Right hindlimb (tissue), 1 donor: ENCODE data around the gene CMSS1.

Source experiments
- DNase-seq: peaks from one replicate; pipeline ENCODE4 v3.0.0-alpha.2; 2018

Gene CMSS1

DNA sequence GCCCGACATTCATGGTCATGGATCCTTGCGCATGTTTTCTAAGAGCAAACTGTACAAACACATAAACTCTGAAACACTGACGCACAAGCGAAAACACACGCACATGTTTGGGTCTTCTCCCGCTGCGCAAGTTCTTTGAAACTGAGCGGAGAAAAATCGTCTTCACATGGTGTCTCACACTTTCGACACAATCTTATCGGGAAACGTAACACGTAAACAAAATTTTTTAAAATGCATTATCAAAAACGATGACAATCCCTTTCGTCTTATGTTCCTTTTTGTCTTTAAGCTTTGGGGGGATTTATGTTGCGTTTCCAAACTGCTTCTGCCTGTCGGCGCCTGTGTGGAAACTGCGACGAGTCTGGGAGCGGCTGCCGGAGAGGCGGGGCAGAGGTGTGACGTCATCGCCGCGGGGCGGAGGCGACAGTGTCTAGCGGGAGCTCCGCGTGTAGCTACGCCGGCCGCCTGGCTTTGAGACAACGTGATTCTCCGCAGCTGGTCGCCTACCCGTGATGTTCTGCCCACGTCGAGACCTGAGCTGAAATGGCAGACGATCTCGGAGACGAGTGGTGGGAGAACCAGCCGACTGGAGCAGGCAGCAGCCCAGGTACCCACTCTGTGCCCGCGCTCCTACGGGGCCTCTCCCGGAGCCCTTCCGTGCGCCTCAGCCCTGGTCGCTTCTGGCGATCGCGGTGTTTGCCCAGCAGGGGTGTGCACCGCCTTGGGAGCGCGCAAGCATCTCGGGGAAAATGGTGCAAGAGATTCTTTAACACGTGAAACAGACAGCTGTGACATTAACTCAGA is at the start of gene CMSS1:
TSS of gene CMSS1 (plus strand) at position 426 of the 804 bp plus-strand sequence.
- peak; percentile 96 for DNase-seq

DNA sequence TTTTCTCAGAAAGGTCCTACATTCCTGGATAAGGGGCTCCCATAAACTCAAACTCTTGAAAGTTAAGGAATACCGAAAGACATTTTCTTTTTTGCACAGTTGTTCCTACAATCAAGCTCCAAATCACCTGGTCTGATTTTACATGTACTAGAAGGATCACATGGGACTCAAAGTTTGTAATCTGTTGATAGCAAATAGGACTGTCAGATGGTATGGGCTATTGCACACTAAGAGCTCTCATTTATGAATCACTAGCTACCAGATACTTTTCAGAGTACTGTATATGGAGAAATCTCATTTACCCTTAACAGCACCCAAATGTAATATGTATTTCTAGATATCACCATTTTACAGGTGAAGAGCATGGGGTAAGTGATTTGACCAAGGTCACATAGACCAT is 49.5 kb upstream of the CMSS1 start:
- DNase-seq: no peak

DNA sequence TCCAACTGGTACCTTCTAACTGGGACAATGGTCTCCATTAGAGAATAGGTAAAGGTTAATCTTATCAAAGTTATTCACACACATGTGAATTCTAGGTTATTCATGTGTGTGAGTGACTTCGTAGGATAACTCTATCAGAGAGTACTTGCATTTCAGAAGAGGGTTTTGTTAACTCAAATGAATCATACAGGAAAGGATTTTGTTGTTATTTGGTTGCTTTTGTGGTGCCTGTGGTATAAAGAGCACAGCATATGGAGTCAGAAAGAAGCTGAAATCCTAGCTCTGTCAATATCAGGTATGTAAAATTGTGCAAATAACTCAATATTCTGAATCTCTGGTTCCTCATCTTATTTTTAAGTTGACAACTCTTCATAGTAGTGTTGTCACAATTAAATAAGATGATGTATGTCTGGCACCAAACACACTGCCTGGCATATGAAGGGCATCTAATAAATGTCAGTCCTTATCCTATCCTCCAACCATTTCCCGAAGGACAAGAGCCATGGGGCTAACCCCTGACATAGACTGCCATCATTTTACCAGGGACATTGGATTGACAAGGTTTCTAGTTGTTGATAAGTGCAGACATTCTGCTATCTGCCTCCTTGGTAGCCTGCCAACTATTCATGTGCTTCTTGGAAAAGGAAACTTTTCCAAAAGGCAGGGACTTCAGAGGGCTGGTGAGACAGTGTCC is 48.7 kb upstream of the CMSS1 start:
- DNase-seq: no peak

DNA sequence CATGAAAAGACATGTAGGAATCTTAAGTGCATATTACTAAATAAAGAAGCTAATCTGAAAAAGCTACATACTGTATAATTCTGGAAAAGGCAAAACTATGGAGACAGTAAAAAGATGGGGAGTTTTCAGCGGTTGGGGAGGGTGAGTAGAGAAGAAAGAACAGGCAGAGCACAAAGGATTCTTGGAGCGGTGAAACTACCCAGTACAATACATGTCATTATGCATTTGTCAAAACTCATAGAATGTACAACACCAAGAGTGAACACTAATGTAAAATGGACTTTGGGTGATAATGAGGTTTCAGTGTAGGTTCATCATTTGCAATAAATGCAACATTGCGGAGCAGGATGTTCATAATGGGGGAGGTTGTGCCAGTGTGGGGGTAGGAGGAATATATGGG is 45.5 kb upstream of the CMSS1 start:
- DNase-seq: no peak

DNA sequence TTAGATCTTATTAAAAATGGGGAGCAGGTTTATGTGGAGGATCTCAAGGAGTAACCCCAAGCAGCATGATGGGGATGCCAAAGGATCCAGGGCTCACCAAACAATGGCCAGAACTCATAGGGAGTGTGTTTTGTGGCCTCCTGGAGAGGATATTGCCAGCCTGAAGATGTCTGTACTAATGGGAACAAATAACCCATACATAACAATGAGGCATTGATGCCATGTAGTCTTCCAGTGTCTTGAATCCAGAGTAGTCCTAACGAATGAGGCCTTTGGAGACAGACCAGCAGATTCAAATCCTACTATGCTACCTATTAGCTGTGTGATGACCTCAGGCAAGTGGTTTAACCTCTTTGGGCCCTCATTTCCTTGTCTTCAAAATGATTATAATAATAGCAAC is 45.0 kb upstream of the CMSS1 start:
- no peak for DNase-seq

DNA sequence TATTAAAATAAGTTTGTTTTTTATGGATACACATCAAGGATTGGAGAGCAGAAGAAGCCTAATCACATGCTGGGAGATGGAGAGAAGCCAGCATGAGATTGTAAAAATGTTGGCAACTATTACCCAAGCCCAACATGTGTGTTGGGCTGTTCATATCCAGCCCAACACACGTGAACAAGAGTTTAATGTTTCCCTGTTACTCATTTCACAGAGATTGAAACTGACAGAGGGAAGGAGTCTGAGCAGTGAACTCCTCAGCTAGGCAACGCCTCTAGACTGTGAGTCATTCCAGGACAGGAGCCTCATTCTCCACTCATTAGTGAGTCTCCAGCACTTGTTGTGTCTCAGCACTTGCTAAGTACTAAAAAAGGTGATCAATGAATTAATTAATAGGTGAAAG is 43.2 kb upstream of the CMSS1 start:
- no peak for DNase-seq

DNA sequence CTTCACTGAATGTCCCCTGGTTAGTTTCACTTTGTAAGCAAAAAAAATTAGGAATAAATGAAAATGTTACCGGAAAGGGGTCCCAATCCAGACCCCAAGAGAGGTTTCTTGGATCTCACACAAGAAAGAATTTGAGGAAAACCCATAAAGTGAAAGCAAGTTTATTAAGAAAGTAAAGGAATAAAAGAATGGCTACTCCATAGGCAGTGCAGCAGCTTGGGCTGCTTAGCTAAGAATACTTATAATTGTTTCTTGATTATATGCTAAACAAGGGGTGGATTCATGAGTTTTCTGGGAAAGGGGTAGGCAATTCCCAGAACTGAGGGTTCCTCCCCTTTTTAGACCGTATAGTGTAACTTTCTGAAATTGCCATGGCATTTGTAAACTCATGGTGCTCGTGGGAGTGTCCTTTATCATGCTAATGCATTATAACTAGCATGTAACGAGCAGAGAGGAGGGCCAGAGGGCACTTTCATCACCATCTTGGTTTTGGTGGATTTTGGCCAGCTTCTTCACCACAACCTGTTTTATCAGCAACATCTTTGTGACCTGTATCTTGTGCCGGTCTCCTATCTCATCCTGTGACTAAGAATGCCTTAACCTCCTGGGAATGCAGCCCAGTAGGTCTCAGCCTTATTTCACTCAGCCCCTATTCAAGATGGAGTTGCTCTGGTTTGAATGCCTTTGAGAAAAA is 41.0 kb upstream of the CMSS1 start:
- no peak for DNase-seq

DNA sequence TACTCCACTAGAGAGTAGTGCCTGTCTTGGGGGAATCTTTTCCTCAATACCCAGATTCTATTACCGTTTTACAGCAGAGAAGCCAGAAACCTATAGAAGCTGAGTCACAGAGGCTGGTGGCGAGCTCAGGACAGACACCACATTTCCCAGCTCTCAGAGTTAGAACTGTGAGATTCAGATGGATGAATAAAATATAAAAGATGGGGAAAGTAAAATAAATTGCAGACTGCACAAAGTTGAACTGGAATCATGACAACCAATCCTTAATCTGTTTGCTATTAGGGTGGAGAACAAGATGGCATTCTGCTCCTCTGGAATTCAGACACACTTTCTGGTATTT is 40.5 kb upstream of the CMSS1 start:
- no peak for DNase-seq

DNA sequence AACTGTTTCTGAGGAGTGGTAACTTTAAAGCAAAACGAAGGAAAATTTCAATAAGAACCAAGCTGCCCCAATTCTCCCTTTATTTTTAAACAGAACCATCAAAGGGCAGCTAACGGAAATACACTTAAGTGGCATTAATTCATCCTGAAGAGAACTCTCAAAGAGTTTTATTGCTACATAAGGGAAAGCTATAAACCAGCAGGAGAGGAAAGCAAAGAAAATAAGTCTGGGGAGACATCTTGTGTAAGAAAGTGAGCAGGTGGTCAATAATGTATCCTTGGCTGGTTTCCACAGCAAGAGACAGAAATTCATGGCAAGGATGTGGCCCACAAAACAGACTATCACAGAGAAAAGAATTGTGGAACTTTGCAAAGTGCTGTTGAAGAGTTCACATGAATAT is 40.0 kb upstream of the CMSS1 start:
- DNase-seq: no peak

DNA sequence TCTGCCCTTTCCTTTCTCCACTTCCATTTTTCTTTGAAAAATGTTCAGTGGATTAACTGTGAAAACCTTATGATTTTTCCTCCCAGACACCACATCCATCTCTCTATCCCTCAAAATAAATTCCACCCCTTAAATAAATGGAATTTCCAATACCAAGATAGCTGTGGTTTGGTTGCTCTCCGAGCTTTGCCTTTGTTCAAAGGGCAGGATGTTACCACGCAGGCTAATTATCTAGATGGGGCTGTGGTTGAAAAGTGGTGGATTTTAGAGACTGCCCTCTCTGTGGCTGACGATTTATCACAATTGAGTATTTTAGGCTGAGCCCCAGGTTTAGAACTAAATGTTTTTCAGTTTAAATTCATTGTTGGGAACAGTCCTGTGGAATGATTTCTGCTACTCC is 36.9 kb upstream of the CMSS1 start:
- DNase-seq: no peak

DNA sequence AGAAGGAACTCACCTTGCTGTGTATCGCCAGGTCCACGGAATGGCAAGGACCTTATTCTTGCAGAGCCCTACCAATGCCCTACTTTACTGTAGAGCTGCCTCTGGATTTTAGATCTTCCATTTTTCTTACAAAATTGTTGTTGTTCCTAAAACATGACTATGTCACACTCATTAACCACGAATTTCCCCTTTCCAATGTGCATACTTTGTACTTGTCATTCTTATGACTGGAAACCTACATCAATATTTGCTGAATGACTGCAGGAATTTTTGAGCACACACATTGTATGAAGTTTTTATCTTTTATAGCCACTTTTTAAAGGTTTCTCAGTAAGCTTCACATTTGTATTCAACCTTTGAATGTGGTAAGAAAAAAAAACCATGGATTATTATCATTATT is 35.9 kb upstream of the CMSS1 start:
- DNase-seq: no peak

DNA sequence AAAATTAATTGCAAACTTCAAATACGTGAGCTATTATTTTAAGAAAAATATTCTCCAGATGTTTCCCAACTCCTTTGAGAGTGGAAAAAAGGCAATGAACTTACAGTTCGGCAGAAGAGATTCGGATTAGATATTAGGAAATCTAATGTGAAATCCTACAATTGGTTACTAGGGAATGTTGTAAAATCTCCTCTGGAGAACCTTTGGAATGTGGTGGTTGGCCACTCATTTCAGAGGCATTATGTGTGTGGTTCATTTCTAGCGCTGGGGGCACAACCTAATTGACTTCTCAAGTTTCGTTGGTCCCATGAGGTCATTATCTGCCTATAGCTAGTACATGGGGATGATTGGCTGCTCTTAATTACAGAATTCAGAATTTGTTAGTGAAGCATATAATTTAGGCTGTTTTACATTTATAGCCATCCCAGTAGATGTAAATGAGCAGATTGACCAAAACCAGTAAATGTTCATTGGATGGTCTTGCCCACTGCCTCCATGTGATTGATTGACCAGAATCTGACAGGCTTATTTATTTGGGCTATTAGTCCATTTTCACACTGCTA is 34.6 kb upstream of the CMSS1 start:
- DNase-seq: no peak

DNA sequence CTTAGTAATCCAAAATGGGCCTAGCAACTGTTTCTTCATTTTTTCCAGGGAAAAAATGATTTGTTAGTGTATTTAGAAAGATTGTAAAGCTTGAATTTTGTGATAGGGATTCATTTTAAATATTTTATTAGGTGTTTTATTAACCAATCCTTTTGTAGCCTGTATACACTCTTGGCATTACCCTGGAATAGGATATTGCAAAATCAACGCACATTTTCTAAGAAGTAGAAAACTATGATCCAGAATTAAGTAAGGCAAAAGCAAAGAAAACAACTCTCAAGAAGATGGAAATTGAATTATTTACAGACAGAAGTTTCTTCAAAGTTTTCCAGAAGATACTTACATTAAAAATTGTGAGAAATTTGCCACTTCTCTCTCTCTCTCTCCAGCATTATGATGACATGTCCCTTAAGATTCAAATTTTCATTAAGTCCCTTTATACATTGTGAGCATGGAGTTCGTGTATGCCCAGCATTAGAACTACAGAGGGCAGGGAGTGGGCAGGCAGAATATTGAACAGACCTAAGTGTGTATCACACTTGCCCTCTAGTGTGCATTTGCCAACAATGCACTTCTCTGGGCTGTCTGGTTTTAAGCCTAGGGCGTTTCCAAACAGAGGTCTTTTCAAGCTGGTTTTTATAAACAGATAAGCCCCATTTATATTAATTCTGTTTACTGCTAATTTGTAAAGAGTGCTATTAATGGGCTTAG is 28.5 kb upstream of the CMSS1 start:
- no peak for DNase-seq

DNA sequence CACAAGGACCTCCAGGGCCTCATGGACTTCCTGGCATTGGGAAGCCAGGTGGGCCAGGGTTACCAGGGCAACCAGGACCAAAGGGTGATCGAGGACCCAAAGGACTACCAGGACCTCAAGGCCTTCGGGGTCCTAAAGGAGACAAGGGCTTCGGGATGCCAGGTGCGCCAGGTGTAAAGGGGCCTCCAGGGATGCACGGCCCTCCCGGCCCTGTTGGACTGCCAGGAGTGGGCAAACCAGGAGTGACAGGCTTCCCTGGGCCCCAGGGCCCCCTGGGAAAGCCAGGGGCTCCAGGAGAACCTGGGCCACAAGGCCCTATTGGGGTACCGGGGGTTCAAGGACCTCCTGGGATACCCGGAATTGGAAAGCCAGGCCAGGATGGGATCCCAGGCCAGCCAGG is 23.2 kb upstream of the CMSS1 start:
- DNase-seq: no peak

DNA sequence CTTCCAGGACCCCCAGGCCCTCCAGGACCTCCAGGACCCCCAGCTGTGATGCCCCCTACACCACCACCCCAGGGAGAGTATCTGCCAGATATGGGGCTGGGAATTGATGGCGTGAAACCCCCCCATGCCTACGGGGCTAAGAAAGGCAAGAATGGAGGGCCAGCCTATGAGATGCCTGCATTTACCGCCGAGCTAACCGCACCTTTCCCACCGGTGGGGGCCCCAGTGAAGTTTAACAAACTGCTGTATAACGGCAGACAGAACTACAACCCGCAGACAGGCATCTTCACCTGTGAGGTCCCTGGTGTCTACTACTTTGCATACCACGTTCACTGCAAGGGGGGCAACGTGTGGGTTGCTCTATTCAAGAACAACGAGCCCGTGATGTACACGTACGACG is 22.1 kb upstream of the CMSS1 start:
- no peak for DNase-seq

DNA sequence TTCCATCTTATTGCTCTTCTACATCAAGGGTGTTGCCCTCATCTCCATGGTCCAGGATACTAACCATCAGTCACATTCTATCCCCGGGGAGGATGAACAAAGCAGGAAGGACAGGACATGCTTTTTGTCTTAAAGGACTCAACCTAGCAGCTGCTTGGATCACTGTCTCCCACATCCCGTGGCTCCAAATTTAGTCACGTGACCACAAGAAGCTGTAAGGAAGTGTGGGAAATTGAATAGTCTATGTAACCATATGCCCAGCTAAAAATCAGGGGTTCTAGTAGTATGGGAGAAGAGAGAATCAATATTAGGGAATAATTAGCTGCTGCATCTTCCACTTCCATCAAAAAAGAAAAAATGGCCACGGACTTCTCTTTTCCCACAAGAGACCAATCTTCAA is 18.2 kb upstream of the CMSS1 start:
- DNase-seq: no peak

DNA sequence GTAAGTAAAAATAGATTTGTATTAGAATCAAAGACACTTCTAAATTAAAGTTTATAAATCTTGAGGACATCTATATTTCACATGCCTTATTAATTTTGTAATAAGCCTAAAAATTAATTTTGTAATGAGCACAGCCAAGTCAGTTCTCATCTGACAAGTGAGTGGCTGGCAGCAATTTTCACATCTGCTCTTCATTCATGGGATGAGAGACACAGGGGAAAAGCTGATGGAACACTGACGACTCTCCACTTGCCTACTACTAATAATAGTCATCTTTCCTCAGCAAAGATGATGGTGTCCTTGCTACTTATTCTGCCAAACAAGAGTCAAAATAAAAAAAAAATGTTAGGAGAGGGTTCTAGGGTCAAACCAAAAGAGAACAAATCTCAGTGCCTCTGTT is 14.4 kb upstream of the CMSS1 start:
- DNase-seq: no peak

DNA sequence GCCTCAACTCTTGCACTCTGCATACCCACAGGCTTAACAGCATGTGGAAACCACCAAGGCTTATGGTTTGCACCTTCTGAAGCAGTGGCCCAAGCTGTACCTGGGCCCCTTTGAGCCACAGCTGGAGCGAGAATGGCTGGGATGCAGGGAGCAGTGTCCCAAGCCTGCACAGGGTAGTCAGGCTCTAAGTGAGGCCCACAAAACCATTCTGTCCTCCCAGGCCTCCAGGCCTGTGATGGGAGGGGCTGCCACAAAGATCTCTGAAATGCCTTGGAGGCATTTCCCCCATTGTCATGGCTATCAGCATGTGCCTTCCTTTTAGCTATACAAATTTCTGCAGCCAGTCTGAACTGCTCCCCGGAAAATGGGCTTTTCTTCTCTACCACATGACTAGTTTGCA is 12.5 kb upstream of the CMSS1 start:
- no peak for DNase-seq

DNA sequence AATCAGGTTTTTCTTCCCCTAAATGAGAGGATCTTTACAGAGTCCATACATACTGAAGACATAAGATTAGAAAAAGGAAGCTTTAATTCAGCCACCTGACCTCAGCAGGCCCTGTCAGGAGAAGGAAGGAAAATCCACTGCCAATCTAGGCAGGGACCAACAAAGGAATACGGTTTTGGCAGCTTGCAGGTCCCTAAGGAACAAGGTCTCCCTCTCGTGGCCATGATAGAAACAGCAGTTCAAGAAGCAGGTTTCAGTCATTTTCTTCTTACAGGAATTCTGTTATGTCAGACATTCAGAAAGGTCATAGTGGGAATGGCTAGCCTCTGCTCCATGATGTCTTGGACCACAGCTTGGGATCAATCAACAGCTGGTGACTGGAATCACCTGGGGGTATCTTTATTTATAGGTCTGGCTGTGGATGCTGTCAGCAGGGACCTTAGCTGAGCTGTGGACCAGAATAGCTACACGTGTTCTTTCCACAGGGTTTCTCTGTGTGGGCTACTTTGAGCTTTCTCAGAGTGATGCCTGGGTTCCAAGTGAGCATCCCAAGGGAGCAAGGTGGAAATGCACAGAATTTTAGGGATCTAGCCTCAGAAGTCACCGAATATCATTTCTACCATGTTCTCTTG is 9.4 kb upstream of the CMSS1 start:
- DNase-seq: no peak

DNA sequence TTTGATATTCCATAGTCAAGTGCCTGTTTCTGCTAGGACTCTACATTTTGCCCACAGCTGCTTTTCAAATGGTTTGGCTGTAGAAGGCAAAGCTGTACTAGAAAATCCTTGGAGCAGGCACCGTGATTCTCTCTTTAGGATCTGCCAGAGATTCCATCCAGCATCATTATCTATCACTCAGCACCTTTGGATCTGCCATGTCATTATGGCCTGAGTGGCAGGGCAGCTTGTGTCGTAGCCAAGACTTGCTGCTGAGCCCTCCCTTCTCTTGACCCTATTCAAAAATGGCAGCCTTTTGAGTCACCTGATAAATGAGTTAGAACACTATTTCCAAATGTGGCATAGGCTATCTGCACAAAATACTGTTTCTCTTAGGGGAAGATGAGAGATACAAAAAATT is 8.1 kb upstream of the CMSS1 start:
- no peak for DNase-seq

DNA sequence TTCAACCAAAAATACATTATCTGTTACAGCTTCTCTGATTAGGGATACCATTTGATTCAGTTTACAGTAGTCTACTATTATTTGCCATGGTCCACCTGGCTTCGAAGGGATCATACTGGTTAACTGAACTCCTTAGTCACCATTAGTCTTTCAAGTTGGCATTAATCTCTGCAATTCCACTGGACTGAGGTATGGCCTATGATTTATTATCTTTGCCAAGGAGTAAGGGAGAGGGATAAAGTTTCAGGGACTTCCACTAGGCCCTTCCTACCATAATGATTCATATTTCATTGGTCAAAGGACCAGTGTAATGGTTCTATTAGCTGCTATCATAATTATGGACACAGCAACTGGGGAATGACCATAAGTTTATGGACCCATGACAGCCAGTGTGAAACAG is 7.3 kb upstream of the CMSS1 start:
- no peak for DNase-seq

DNA sequence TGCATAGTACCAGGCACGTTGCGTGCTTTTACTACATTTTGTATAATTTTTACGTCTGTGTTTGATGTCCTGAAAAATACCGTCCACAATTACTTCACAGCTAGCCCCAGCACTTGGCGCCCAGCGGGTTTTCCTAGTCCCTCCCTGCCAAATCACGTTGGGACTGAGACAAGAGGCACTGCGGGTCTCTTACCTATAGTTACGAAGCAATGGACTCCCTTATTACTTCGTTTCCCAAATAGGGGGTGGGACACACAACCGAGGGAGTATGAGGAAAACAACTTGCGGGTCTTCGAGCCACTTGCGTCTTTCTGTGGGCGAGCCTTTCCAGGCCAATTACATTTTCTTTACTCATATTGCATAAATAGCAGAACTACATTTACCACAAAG is 620 bp upstream of the CMSS1 start:
- DNase-seq: peak; percentile 54

DNA sequence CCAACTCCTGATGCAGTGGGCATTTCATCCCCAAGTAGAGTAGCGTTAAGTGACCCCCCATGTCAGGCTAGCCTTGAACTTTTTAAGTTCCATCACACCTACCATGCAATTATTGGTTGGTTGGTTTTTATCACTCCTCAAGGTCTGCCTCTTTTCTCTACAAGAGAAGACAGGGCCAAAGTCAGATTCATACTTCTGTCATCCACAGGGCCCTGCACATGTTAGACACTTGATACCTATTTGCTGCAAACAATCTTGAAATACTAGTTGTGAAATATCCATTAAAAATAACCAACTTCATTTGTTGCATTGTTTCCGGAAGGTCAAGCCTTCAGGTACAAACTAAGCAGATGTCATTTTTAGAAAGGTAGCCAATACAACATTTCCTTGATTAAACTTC is 1.2 kb downstream of the CMSS1 start:
- no peak for DNase-seq
